K562 (cell line): Measurements from ENCODE around the gene TTLL12. TPM values are rescaled to one million over a fixed set of nuclear protein-coding genes. Genes with fewer than 3 reads are reported as not detected.

Experiments
- DIDO1 ChIP-seq: fragments of 450-650 bp; IDR thresholded peaks from 2 replicates; pipeline ENCODE4 v1.6.1; 2016; ENCODE audit warnings: low read depth, missing biosample characterization, missing genetic modification characterization
- ELF1 ChIP-seq: fragments of 200-800 bp; sonication (Bioruptor generic); IDR thresholded peaks from 2 replicates; pipeline ENCODE4 v1.6.1; 2016; ENCODE audit warnings: missing genetic modification characterization, missing compliant biosample characterization
- GABPA ChIP-seq: fragments of 200-800 bp; sonication (Bioruptor generic); conservative IDR thresholded peaks from 2 replicates; pipeline ENCODE4 v1.6.1; 2016; ENCODE audit warnings: low read depth, missing genetic modification characterization, missing compliant biosample characterization
- L3MBTL2 ChIP-seq: fragments of 450-650 bp; IDR thresholded peaks from 2 replicates; pipeline ENCODE4 v1.6.1; 2016; ENCODE audit warnings: mild to moderate bottlenecking, moderate library complexity
- RBFOX2 ChIP-seq: fragments of 200-400 bp; formaldehyde crosslinking; IDR thresholded peaks from 2 replicates; pipeline ENCODE4 v1.6.1; 2017; ENCODE audit warnings: low read depth, mild to moderate bottlenecking, low read length, moderate library complexity
- RBM14 ChIP-seq: fragments of 200-400 bp; formaldehyde crosslinking; IDR thresholded peaks from 2 replicates; pipeline ENCODE4 v1.6.1; 2018; ENCODE audit warnings: low read depth, mild to moderate bottlenecking, low read length, moderate library complexity, borderline replicate concordance; ENCODE audit not compliant: insufficient read depth
- RNF2 ChIP-seq: sonication (generic); IDR thresholded peaks from 2 replicates; pipeline ENCODE4 v1.6.1; 2016
- XRCC3 ChIP-seq: fragments of 450-650 bp; IDR thresholded peaks from 2 replicates; pipeline ENCODE4 v1.6.1; 2017; ENCODE audit warnings: mild to moderate bottlenecking, moderate library complexity
- ZNF354B ChIP-seq: fragments of 250-450 bp; sonication (Bioruptor Pico); IDR thresholded peaks from 2 replicates; pipeline ENCODE4 v1.4.0; 2020
- polyA plus RNA-seq, 8 experiments: library from polyadenylated mRNA; depleted of rRNA in 4 of 8; stranded (reverse) in 5 of 8; unstranded in 3 of 8; fragments of >200 nt; fragmentation: Nextera tagmentation in 2 of 8; fragmentation: Illumina TruSeq in 1 of 8; extraction: Ambion mirVana in 2 of 8; extraction: Trizol in 1 of 8; gene quantifications; 2 replicates each; pipeline versions ENCODE4 v1.2.1 to v1.2.3, GENCODE V29; 2011 to 2014; ENCODE audit warnings: inconsistent platforms in 1 of 8, missing spikeins in 1 of 8
- total RNA-seq, 7 experiments: library from RNA; depleted of rRNA in 6 of 7; stranded (reverse); fragments of >200 nt in 6 of 7; fragmentation: Illumina TruSeq in 2 of 7; extraction: Trizol in 2 of 7; gene quantifications; 2 replicates each; pipeline versions ENCODE4 v1.2.1 to v1.2.3, GENCODE V29; 2011 to 2021; ENCODE audit warnings: low replicate concordance in 1 of 7
- TF ChIP-seq, protein P1 (sequence below): fragments of 450-650 bp; IDR thresholded peaks from 2 replicates; pipeline ENCODE4 v1.6.1; 2016; ENCODE audit warnings: mild to moderate bottlenecking, moderate library complexity
- TF ChIP-seq, protein P2 (sequence below): sonication (generic); formaldehyde crosslinking; IDR thresholded peaks from 2 replicates; pipeline ENCODE4 v1.8.1; 2023; ENCODE audit warnings: missing genetic modification reagents, mild to moderate bottlenecking, borderline replicate concordance

Gene TTLL12
- total and polyA plus RNA-seq, 9 of the 15 experiments (the other 6 are each of a cell fraction or from before 2014, with no cell fraction given) = 1.3 to 128 (median 43.0) TPM

DNA sequence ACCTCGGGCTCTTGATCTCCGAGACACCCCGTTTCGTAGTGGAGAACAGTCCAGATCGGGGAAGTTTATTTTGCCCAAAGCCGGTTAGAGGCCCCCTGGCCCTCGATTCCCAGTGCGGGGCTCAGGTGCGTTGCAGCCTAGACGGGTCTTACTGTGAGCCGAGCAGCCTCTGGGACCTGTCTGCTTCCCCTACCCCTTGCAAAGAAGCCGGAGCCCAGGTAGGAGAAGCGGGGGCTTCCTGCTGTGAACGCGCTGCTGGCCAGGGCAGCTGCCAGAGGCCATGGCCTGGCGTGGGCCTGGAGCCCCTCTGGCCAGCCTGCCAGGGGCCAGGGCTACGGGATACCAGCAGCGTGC is 35.0 kb downstream of the TTLL12 start (continued):
- TF ChIP-seq, protein P1, sequence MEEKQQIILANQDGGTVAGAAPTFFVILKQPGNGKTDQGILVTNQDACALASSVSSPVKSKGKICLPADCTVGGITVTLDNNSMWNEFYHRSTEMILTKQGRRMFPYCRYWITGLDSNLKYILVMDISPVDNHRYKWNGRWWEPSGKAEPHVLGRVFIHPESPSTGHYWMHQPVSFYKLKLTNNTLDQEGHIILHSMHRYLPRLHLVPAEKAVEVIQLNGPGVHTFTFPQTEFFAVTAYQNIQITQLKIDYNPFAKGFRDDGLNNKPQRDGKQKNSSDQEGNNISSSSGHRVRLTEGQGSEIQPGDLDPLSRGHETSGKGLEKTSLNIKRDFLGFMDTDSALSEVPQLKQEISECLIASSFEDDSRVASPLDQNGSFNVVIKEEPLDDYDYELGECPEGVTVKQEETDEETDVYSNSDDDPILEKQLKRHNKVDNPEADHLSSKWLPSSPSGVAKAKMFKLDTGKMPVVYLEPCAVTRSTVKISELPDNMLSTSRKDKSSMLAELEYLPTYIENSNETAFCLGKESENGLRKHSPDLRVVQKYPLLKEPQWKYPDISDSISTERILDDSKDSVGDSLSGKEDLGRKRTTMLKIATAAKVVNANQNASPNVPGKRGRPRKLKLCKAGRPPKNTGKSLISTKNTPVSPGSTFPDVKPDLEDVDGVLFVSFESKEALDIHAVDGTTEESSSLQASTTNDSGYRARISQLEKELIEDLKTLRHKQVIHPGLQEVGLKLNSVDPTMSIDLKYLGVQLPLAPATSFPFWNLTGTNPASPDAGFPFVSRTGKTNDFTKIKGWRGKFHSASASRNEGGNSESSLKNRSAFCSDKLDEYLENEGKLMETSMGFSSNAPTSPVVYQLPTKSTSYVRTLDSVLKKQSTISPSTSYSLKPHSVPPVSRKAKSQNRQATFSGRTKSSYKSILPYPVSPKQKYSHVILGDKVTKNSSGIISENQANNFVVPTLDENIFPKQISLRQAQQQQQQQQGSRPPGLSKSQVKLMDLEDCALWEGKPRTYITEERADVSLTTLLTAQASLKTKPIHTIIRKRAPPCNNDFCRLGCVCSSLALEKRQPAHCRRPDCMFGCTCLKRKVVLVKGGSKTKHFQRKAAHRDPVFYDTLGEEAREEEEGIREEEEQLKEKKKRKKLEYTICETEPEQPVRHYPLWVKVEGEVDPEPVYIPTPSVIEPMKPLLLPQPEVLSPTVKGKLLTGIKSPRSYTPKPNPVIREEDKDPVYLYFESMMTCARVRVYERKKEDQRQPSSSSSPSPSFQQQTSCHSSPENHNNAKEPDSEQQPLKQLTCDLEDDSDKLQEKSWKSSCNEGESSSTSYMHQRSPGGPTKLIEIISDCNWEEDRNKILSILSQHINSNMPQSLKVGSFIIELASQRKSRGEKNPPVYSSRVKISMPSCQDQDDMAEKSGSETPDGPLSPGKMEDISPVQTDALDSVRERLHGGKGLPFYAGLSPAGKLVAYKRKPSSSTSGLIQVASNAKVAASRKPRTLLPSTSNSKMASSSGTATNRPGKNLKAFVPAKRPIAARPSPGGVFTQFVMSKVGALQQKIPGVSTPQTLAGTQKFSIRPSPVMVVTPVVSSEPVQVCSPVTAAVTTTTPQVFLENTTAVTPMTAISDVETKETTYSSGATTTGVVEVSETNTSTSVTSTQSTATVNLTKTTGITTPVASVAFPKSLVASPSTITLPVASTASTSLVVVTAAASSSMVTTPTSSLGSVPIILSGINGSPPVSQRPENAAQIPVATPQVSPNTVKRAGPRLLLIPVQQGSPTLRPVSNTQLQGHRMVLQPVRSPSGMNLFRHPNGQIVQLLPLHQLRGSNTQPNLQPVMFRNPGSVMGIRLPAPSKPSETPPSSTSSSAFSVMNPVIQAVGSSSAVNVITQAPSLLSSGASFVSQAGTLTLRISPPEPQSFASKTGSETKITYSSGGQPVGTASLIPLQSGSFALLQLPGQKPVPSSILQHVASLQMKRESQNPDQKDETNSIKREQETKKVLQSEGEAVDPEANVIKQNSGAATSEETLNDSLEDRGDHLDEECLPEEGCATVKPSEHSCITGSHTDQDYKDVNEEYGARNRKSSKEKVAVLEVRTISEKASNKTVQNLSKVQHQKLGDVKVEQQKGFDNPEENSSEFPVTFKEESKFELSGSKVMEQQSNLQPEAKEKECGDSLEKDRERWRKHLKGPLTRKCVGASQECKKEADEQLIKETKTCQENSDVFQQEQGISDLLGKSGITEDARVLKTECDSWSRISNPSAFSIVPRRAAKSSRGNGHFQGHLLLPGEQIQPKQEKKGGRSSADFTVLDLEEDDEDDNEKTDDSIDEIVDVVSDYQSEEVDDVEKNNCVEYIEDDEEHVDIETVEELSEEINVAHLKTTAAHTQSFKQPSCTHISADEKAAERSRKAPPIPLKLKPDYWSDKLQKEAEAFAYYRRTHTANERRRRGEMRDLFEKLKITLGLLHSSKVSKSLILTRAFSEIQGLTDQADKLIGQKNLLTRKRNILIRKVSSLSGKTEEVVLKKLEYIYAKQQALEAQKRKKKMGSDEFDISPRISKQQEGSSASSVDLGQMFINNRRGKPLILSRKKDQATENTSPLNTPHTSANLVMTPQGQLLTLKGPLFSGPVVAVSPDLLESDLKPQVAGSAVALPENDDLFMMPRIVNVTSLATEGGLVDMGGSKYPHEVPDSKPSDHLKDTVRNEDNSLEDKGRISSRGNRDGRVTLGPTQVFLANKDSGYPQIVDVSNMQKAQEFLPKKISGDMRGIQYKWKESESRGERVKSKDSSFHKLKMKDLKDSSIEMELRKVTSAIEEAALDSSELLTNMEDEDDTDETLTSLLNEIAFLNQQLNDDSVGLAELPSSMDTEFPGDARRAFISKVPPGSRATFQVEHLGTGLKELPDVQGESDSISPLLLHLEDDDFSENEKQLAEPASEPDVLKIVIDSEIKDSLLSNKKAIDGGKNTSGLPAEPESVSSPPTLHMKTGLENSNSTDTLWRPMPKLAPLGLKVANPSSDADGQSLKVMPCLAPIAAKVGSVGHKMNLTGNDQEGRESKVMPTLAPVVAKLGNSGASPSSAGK = peak; percentile 65
- TF ChIP-seq DIDO1 (tag) (no peak), L3MBTL2 (peak; percentile 7; the same call in 1 of the 2 replicates), ZNF354B (CRISPR knock-in tag) (no peak), RBFOX2 (peak; percentile 68), XRCC3 (no peak), RBM14 (no peak), ELF1 (tag) (no peak), RNF2 (no peak), GABPA (0 out of 2 replicates have a peak, but pooled peaks have one; percentile 9)
- TF ChIP-seq, protein P2, sequence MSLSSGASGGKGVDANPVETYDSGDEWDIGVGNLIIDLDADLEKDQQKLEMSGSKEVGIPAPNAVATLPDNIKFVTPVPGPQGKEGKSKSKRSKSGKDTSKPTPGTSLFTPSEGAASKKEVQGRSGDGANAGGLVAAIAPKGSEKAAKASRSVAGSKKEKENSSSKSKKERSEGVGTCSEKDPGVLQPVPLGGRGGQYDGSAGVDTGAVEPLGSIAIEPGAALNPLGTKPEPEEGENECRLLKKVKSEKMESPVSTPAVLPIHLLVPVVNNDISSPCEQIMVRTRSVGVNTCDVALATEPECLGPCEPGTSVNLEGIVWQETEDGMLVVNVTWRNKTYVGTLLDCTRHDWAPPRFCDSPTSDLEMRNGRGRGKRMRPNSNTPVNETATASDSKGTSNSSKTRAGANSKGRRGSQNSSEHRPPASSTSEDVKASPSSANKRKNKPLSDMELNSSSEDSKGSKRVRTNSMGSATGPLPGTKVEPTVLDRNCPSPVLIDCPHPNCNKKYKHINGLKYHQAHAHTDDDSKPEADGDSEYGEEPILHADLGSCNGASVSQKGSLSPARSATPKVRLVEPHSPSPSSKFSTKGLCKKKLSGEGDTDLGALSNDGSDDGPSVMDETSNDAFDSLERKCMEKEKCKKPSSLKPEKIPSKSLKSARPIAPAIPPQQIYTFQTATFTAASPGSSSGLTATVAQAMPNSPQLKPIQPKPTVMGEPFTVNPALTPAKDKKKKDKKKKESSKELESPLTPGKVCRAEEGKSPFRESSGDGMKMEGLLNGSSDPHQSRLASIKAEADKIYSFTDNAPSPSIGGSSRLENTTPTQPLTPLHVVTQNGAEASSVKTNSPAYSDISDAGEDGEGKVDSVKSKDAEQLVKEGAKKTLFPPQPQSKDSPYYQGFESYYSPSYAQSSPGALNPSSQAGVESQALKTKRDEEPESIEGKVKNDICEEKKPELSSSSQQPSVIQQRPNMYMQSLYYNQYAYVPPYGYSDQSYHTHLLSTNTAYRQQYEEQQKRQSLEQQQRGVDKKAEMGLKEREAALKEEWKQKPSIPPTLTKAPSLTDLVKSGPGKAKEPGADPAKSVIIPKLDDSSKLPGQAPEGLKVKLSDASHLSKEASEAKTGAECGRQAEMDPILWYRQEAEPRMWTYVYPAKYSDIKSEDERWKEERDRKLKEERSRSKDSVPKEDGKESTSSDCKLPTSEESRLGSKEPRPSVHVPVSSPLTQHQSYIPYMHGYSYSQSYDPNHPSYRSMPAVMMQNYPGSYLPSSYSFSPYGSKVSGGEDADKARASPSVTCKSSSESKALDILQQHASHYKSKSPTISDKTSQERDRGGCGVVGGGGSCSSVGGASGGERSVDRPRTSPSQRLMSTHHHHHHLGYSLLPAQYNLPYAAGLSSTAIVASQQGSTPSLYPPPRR (CRISPR knock-in tag) = no peak
